ENCODE results near the gene TMBIM6. TPM values are rescaled to one million over a fixed set of nuclear protein-coding genes. Genes with fewer than 3 reads are reported as not detected.

TMBIM6 gene
- total and polyA plus RNA-seq, 9 of the 15 experiments (the other 6 are each of a cell fraction or from before 2014, with no cell fraction given) = 147 to 1,288 (median 352) TPM

DNA sequence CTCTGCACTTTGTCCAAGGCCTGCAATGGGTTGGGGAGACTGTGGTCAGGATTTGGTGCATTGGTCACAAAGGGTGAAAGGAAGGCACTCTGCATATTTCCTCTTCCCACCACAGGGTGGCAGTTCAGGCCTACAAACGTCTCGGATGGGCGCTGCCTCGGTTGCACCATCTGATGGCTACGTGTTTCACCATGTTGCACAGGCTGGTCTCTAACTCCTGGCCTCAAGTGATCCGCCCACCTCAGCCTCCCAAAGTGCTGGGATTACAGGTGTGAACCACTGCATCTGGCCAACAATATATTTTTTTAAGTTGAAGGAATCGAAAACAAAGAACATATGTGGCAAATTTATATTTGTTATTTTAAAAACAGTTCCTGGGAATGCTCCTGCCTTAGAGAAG lies 35.1 kb downstream of the TMBIM6 start (continued):
- TF ChIP-seq, protein P1, sequence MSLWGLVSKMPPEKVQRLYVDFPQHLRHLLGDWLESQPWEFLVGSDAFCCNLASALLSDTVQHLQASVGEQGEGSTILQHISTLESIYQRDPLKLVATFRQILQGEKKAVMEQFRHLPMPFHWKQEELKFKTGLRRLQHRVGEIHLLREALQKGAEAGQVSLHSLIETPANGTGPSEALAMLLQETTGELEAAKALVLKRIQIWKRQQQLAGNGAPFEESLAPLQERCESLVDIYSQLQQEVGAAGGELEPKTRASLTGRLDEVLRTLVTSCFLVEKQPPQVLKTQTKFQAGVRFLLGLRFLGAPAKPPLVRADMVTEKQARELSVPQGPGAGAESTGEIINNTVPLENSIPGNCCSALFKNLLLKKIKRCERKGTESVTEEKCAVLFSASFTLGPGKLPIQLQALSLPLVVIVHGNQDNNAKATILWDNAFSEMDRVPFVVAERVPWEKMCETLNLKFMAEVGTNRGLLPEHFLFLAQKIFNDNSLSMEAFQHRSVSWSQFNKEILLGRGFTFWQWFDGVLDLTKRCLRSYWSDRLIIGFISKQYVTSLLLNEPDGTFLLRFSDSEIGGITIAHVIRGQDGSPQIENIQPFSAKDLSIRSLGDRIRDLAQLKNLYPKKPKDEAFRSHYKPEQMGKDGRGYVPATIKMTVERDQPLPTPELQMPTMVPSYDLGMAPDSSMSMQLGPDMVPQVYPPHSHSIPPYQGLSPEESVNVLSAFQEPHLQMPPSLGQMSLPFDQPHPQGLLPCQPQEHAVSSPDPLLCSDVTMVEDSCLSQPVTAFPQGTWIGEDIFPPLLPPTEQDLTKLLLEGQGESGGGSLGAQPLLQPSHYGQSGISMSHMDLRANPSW (CRISPR knock-in tag; IDR thresholded peaks at IDR 0.05) = no peak
- TF ChIP-seq CBX5 (IDR thresholded peaks at IDR 0.05; ENCODE audit: borderline replicate concordance, low read depth) = no peak
- peak; percentile 30; the same call in 1 of the 2 replicates for TF ChIP-seq GABPB1 (CRISPR knock-in tag; IDR thresholded peaks at IDR 0.05)
- TF ChIP-seq, protein P2, sequence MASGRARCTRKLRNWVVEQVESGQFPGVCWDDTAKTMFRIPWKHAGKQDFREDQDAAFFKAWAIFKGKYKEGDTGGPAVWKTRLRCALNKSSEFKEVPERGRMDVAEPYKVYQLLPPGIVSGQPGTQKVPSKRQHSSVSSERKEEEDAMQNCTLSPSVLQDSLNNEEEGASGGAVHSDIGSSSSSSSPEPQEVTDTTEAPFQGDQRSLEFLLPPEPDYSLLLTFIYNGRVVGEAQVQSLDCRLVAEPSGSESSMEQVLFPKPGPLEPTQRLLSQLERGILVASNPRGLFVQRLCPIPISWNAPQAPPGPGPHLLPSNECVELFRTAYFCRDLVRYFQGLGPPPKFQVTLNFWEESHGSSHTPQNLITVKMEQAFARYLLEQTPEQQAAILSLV (tag; IDR thresholded peaks at IDR 0.05) = no peak
- TF ChIP-seq JUND (IDR thresholded peaks at IDR 0.05; ENCODE audit: borderline replicate concordance, low read depth, low read length) = no peak
- TF ChIP-seq JUND (tag; IDR thresholded peaks at IDR 0.05; ENCODE audit: borderline replicate concordance, low read depth, low read length) = peak; percentile 20; the same call in 1 of the 3 replicates
- TF ChIP-seq, protein P3, sequence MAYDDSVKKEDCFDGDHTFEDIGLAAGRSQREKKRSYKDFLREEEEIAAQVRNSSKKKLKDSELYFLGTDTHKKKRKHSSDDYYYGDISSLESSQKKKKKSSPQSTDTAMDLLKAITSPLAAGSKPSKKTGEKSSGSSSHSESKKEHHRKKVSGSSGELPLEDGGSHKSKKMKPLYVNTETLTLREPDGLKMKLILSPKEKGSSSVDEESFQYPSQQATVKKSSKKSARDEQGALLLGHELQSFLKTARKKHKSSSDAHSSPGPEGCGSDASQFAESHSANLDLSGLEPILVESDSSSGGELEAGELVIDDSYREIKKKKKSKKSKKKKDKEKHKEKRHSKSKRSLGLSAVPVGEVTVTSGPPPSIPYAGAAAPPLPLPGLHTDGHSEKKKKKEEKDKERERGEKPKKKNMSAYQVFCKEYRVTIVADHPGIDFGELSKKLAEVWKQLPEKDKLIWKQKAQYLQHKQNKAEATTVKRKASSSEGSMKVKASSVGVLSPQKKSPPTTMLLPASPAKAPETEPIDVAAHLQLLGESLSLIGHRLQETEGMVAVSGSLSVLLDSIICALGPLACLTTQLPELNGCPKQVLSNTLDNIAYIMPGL (CRISPR knock-in tag; IDR thresholded peaks at IDR 0.05) = no peak
- TF ChIP-seq, protein P4, sequence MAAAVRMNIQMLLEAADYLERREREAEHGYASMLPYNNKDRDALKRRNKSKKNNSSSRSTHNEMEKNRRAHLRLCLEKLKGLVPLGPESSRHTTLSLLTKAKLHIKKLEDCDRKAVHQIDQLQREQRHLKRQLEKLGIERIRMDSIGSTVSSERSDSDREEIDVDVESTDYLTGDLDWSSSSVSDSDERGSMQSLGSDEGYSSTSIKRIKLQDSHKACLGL (CRISPR knock-in tag; IDR thresholded peaks at IDR 0.05; ENCODE audit: borderline replicate concordance, poor library complexity, severe bottlenecking) = no peak
- TF ChIP-seq NCOR1 (IDR thresholded peaks at IDR 0.05) = no peak
- TF ChIP-seq ZFP1 (CRISPR knock-in tag; IDR thresholded peaks at IDR 0.05) = no peak
- no peak for TF ChIP-seq NEUROD1 (IDR thresholded peaks at IDR 0.05; ENCODE audit: borderline replicate concordance, low read depth, low read length, partially characterized antibody)
- no peak for TF ChIP-seq MED1 (CRISPR knock-in tag; IDR thresholded peaks at IDR 0.05; ENCODE audit: borderline replicate concordance)
- peak; percentile 87 for TF ChIP-seq BRD9 (IDR thresholded peaks at IDR 0.05; ENCODE audit: low read depth, partially characterized antibody)
- TF ChIP-seq RBBP5 (IDR thresholded peaks at IDR 0.05; ENCODE audit: borderline replicate concordance, insufficient read depth, low read length, poor library complexity, severe bottlenecking) = no peak
- TF ChIP-seq CBX3 (IDR thresholded peaks at IDR 0.05; ENCODE audit: borderline replicate concordance in 1 of 2, low read length in 2 of 2) = no peak
- no peak for TF ChIP-seq ZNF274 (IDR thresholded peaks at IDR 0.05; ENCODE audit: borderline replicate concordance, low read depth, low read length)
- TF ChIP-seq, protein P5, sequence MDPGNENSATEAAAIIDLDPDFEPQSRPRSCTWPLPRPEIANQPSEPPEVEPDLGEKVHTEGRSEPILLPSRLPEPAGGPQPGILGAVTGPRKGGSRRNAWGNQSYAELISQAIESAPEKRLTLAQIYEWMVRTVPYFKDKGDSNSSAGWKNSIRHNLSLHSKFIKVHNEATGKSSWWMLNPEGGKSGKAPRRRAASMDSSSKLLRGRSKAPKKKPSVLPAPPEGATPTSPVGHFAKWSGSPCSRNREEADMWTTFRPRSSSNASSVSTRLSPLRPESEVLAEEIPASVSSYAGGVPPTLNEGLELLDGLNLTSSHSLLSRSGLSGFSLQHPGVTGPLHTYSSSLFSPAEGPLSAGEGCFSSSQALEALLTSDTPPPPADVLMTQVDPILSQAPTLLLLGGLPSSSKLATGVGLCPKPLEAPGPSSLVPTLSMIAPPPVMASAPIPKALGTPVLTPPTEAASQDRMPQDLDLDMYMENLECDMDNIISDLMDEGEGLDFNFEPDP (CRISPR knock-in tag; IDR thresholded peaks at IDR 0.05) = no peak
- no peak for TF ChIP-seq C11orf30 (IDR thresholded peaks at IDR 0.05; ENCODE audit: low read depth)
- TF ChIP-seq SMAD2 (IDR thresholded peaks at IDR 0.05; ENCODE audit: low read depth, low read length) = no peak
- no peak for TF ChIP-seq ZNF57 (CRISPR knock-in tag; IDR thresholded peaks at IDR 0.05)
- TF ChIP-seq TARDBP (IDR thresholded peaks at IDR 0.05) = no peak
- no peak for TF ChIP-seq ZNF146 (CRISPR knock-in tag; IDR thresholded peaks at IDR 0.05; ENCODE audit: unreplicated experiment)
- TF ChIP-seq KDM2B (CRISPR knock-in tag; IDR thresholded peaks at IDR 0.05) = no peak

All from K562 (cell line).